ENCODE measurements around the gene CYP2C8.

CYP2C8 gene

GRCh38 chr10:95039281-95039680, 30.0 kb downstream of the CYP2C8 start:
- Histone ChIP-seq H3K27me3 (ENCODE audit: control insufficient read depth in 1 of 2, insufficient read depth in 2 of 2, low read length in 2 of 2) (no peaks in the 10 kb centered on the region), H3K4me3 (ENCODE audit: low read depth in 1 of 2, low read length in 2 of 2) (no peak overlapping the region), H3K9ac (ENCODE audit: low read length) (no peak overlapping the region), H3K9me3 (ENCODE audit: low read length) (no peaks in the 10 kb centered on the region), H3K27ac (ENCODE audit: low read depth, low read length) (no peak overlapping the region), H3K36me3 (ENCODE audit: insufficient read depth, low read length) (no peaks in the 10 kb centered on the region), H3K4me1 (ENCODE audit: insufficient read depth, low read length) (no peaks in the 10 kb centered on the region)

- H3K27me3 ChIP-seq (ENCODE audit: control insufficient read depth in 1 of 2, insufficient read depth in 2 of 2, low read length in 2 of 2): no peaks in the 10 kb centered on the region
- H3K36me3 ChIP-seq (ENCODE audit: insufficient read depth, low read length): no peaks in the 10 kb centered on the region
- no peaks in the 10 kb centered on the region for H3K9me3 ChIP-seq (ENCODE audit: low read length)
- no peak overlapping the region for H3K27ac ChIP-seq (ENCODE audit: low read depth, low read length)
- no peak overlapping the region for H3K4me3 ChIP-seq (ENCODE audit: low read depth in 1 of 2, low read length in 2 of 2)
- no peak overlapping the region for H3K9ac ChIP-seq (ENCODE audit: low read length)
- no peaks in the 10 kb centered on the region for H3K4me1 ChIP-seq (ENCODE audit: insufficient read depth, low read length)
These were observed 33.7 kb downstream of the CYP2C8 start for GRCh38 chr10:95035332-95036295.

DNA sequence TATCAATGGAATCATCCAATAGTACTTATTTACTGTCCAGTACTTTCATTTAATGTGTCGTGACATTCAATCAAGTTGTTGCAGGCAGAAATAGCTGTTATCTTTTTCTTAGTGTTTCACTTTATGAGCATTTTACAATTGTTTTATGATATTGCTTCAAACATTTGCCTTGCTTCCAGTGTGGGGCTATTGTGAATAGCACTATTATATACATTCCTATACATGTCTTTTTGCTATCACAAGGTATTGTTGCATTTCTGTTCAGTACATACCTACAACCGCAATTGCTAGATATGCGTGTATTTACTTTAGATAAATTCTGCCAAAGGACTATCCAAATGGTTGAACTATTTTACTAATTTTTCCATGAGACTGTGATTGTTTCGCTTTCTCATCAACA, 34.9 kb downstream of the CYP2C8 start:
- H3K9ac ChIP-seq (ENCODE audit: low read length): no peak overlapping the region
- H3K27me3 ChIP-seq (ENCODE audit: control insufficient read depth in 1 of 2, insufficient read depth in 2 of 2, low read length in 2 of 2): no peaks in the 10 kb centered on the region
- H3K9me3 ChIP-seq (ENCODE audit: low read length): no peaks in the 10 kb centered on the region
- no peaks in the 10 kb centered on the region for H3K36me3 ChIP-seq (ENCODE audit: insufficient read depth, low read length)
- no peak overlapping the region for H3K27ac ChIP-seq (ENCODE audit: low read depth, low read length)
- no peaks in the 10 kb centered on the region for H3K4me1 ChIP-seq (ENCODE audit: insufficient read depth, low read length)
- H3K4me3 ChIP-seq (ENCODE audit: low read depth in 1 of 2, low read length in 2 of 2): no peak overlapping the region

GRCh38 chr10:95031656-95032055, 37.6 kb downstream of the CYP2C8 start:
- Histone ChIP-seq H3K27ac (ENCODE audit: low read depth, low read length) (no peak overlapping the region), H3K9ac (ENCODE audit: low read length) (no peak overlapping the region), H3K27me3 (ENCODE audit: control insufficient read depth in 1 of 2, insufficient read depth in 2 of 2, low read length in 2 of 2) (no peaks in the 10 kb centered on the region), H3K36me3 (ENCODE audit: insufficient read depth, low read length) (no peaks in the 10 kb centered on the region), H3K4me1 (ENCODE audit: insufficient read depth, low read length) (no peaks in the 10 kb centered on the region), H3K4me3 (ENCODE audit: low read depth in 1 of 2, low read length in 2 of 2) (no peak overlapping the region), H3K9me3 (ENCODE audit: low read length) (no peaks in the 10 kb centered on the region)

GRCh38 chr10:95026461-95026860, 42.8 kb downstream of the CYP2C8 start:
- H3K27me3 ChIP-seq (ENCODE audit: control insufficient read depth in 1 of 2, insufficient read depth in 2 of 2, low read length in 2 of 2): no peaks in the 10 kb centered on the region
- H3K36me3 ChIP-seq (ENCODE audit: insufficient read depth, low read length): no peaks in the 10 kb centered on the region
- H3K27ac ChIP-seq (ENCODE audit: low read depth, low read length): no peak overlapping the region
- no peaks in the 10 kb centered on the region for H3K9me3 ChIP-seq (ENCODE audit: low read length)
- no peaks in the 10 kb centered on the region for H3K4me1 ChIP-seq (ENCODE audit: insufficient read depth, low read length)
- no peak overlapping the region for H3K9ac ChIP-seq (ENCODE audit: low read length)
- H3K4me3 ChIP-seq (ENCODE audit: low read depth in 1 of 2, low read length in 2 of 2): no peak overlapping the region

GRCh38 chr10:94997741-94998174, 71.5 kb downstream of the CYP2C8 start:
- no peaks in the 10 kb centered on the region for H3K27me3 ChIP-seq (ENCODE audit: control insufficient read depth in 1 of 2, insufficient read depth in 2 of 2, low read length in 2 of 2)
- H3K4me3 ChIP-seq (ENCODE audit: low read depth in 1 of 2, low read length in 2 of 2): no peak overlapping the region
- H3K4me1 ChIP-seq (ENCODE audit: insufficient read depth, low read length): no peaks in the 10 kb centered on the region
- no peak overlapping the region for H3K9ac ChIP-seq (ENCODE audit: low read length)
- H3K9me3 ChIP-seq (ENCODE audit: low read length): no peaks in the 10 kb centered on the region
- H3K36me3 ChIP-seq (ENCODE audit: insufficient read depth, low read length): no peaks in the 10 kb centered on the region
- H3K27ac ChIP-seq (ENCODE audit: low read depth, low read length): no peak overlapping the region

GRCh38 chr10:94992811-94993210, 76.5 kb downstream of the CYP2C8 start:
- Histone ChIP-seq H3K9me3 (ENCODE audit: low read length) (no peaks in the 10 kb centered on the region), H3K4me1 (ENCODE audit: insufficient read depth, low read length) (no peaks in the 10 kb centered on the region), H3K27ac (ENCODE audit: low read depth, low read length) (no peak overlapping the region), H3K36me3 (ENCODE audit: insufficient read depth, low read length) (no peaks in the 10 kb centered on the region), H3K4me3 (ENCODE audit: low read depth in 1 of 2, low read length in 2 of 2) (no peak overlapping the region), H3K27me3 (ENCODE audit: control insufficient read depth in 1 of 2, insufficient read depth in 2 of 2, low read length in 2 of 2) (no peaks in the 10 kb centered on the region), H3K9ac (ENCODE audit: low read length) (no peak overlapping the region)

DNA sequence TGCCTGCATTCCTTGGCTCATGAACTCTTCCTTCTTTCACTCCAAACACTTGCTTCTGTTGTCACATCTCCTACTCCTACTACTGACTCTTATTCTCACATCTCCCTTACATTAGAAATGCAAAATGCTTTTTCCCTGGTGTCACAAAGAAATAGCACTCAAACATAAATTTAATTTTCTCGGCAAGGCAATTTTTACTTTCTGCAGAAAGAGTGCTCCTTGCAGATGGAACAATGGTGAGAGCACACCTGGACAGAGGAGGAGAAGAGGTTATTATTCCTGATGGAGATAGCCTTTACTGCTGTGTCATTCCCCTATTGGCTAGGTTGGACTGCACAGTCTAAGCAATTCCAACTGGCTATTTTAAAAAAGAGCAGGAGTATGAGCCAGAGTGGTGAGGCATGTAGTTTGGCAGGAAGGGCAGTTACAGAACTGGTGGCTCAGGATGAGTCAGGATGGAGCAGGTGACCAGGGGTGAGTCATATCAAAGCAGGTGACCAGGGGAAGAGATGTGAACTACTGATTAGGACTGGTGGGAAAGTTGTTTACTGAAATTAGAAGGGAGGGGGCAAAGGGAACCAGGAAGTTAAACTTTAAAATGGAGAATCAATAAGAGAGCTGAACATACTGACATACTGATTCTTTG, 77.9 kb downstream of the CYP2C8 start:
- no peaks in the 10 kb centered on the region for H3K36me3 ChIP-seq (ENCODE audit: insufficient read depth, low read length)
- no peak overlapping the region for H3K9ac ChIP-seq (ENCODE audit: low read length)
- H3K27me3 ChIP-seq (ENCODE audit: control insufficient read depth in 1 of 2, insufficient read depth in 2 of 2, low read length in 2 of 2): no peaks in the 10 kb centered on the region
- no peaks in the 10 kb centered on the region for H3K9me3 ChIP-seq (ENCODE audit: low read length)
- no peaks in the 10 kb centered on the region for H3K4me1 ChIP-seq (ENCODE audit: insufficient read depth, low read length)
- H3K4me3 ChIP-seq (ENCODE audit: low read depth in 1 of 2, low read length in 2 of 2): no peak overlapping the region
- no peak overlapping the region for H3K27ac ChIP-seq (ENCODE audit: low read depth, low read length)

- Histone ChIP-seq H3K4me1 (ENCODE audit: insufficient read depth, low read length) (no peaks in the 10 kb centered on the region), H3K9ac (ENCODE audit: low read length) (no peak overlapping the region), H3K36me3 (ENCODE audit: insufficient read depth, low read length) (no peaks in the 10 kb centered on the region), H3K27ac (ENCODE audit: low read depth, low read length) (no peak overlapping the region), H3K4me3 (ENCODE audit: low read depth in 1 of 2, low read length in 2 of 2) (no peak overlapping the region), H3K9me3 (ENCODE audit: low read length) (no peaks in the 10 kb centered on the region), H3K27me3 (ENCODE audit: control insufficient read depth in 1 of 2, insufficient read depth in 2 of 2, low read length in 2 of 2) (no peaks in the 10 kb centered on the region)
These were observed 80.1 kb downstream of the CYP2C8 start for GRCh38 chr10:94989192-94989591.
